ENCODE results near the gene MAPK4. TPM values are rescaled to one million over a fixed set of nuclear protein-coding genes. Genes with fewer than 3 reads are reported as not detected.
"Not testable (repeated sequence)": the region's sequence is repeated elsewhere in the genome, so short reads cannot be mapped to it uniquely, and the experiment has no call there.

Gene MAPK4
- total RNA-seq, 2 donors from 2014 or later = 1.0 to 1.6 TPM

DNA sequence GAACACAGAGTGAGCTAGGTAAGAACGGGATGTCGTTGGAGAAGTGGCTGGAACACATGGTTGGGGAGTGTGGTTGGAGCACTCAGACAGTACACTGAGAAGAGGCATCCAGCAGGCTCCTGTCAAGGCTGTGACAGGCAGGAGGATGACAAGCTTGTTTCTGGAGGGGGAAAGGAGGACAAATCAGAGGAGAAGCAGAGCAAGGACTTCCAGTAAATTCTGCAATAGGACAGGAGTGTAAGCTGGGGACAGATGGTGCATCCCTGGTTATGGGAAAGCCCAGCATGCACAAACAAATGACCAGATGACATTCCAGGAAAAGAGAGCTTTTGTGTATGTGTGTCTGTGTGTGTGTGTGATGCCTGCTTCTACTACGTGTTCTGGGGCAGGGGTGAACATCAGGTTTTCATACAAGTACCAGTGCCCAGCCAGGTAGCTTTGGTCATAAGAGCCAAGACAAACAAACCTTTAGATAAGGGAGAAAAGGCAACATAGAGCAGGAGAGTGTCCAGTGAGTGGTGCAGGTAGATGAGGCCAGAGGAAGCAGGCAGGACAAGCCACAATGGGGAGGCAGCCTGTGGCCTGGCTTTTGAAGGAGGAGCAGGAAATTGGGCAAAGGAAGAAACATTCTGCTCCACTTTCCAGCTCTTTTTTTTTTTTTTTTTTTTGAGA is 32.1 kb upstream of the MAPK4 start:
- intact Hi-C loops (cut with DNase I) = no loop called here
- DNase-seq = peak; percentile 27 to 65 (median 46)
- Histone ChIP-seq H3K4me1 (peaks cover 9% of the 10 kb centered on the region), H3K4me3 (no peak overlapping the region), H3K27ac (no peak overlapping the region), H3K9me3 (peaks cover 0 to 2% (median 0%) of the 10 kb centered on the region in 3 donors), H3K27me3 (no peaks in the 10 kb centered on the region), H3K36me3 (replicated peaks in 1 of 2; ENCODE audit: insufficient read depth in 1 of 2, low read depth in 2 of 2) (no peaks in the 10 kb centered on the region)
- TF ChIP-seq, protein P1, sequence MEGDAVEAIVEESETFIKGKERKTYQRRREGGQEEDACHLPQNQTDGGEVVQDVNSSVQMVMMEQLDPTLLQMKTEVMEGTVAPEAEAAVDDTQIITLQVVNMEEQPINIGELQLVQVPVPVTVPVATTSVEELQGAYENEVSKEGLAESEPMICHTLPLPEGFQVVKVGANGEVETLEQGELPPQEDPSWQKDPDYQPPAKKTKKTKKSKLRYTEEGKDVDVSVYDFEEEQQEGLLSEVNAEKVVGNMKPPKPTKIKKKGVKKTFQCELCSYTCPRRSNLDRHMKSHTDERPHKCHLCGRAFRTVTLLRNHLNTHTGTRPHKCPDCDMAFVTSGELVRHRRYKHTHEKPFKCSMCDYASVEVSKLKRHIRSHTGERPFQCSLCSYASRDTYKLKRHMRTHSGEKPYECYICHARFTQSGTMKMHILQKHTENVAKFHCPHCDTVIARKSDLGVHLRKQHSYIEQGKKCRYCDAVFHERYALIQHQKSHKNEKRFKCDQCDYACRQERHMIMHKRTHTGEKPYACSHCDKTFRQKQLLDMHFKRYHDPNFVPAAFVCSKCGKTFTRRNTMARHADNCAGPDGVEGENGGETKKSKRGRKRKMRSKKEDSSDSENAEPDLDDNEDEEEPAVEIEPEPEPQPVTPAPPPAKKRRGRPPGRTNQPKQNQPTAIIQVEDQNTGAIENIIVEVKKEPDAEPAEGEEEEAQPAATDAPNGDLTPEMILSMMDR (IDR thresholded peaks at IDR 0.05) = no peak
- TF ChIP-seq POLR2A (IDR thresholded peaks at IDR 0.05) = no peak
- ATAC-seq = peak; percentile 71
- WGBS, 2 donors = 65 to 69% methylated on average over 3 of the region's 3 CpGs

DNA sequence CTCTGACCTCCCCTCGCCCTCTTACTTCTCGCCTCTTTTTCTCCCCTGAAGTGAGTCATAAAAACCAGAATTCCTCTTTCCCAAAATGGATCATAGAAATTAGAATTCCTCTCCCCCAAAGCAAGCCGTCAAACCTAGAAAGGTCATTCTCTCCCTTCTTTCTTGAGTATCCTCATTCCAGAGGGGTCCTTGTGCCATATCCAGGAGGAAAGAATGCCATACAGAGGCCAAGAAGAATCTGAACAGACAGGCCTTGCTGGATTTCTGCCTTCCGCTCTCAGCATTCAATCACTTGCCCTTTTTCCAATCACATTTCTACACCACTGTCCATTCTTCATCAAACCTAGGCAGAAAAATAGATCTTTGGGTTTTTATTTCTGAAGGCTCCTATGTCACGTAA is 31.1 kb upstream of the MAPK4 start:
- H3K36me3 ChIP-seq (replicated peaks in 1 of 2; ENCODE audit: insufficient read depth in 1 of 2, low read depth in 2 of 2) = no peaks in the 10 kb centered on the region
- WGBS, 2 donors = 81 to 86% methylated on average over 5 of the region's 5 CpGs
- no peaks in the 10 kb centered on the region for H3K27me3 ChIP-seq
- TF ChIP-seq, protein P1 (IDR thresholded peaks at IDR 0.05) = no peak
- TF ChIP-seq POLR2A (IDR thresholded peaks at IDR 0.05) = no peak
- no peak overlapping the region for H3K27ac ChIP-seq
- DNase-seq (no peak), ATAC-seq (no peak)
- no peak overlapping the region for H3K4me3 ChIP-seq
- intact Hi-C loops (cut with DNase I) = no loop called here
- H3K4me1 ChIP-seq = peaks cover 9% of the 10 kb centered on the region
- peaks cover 0 to 8% (median 0%) of the 10 kb centered on the region in 3 donors for H3K9me3 ChIP-seq

DNA sequence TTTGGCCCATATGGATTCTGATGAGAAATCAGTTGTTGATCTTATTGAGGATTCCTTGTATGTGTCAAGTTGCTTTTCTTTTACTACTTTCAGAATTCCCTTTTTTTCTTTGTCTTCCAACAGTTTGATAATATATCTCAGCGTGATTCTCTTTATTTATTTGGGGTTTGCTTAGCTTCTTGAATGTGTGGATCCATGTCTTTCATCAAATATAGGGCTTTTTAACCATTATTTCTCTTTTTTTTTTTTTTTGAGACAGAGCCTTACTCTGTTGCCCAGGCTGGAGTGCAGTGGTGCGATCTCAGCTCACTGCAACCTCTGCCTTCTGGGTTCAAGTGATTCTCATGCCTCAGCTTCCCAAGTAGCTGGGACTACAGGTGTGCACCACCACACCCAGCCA is 26.1 kb upstream of the MAPK4 start:
- WGBS, 2 donors = 86 to 90% methylated on average over 2 of the region's 2 CpGs
- H3K4me3 ChIP-seq; H3K27me3 ChIP-seq; intact Hi-C loops (cut with DNase I); H3K27ac ChIP-seq; H3K36me3 ChIP-seq (replicated peaks in 1 of 2; ENCODE audit: insufficient read depth in 1 of 2, low read depth in 2 of 2); DNase-seq; H3K4me1 ChIP-seq; ATAC-seq; H3K9me3 ChIP-seq: not testable (repeated sequence)

DNA sequence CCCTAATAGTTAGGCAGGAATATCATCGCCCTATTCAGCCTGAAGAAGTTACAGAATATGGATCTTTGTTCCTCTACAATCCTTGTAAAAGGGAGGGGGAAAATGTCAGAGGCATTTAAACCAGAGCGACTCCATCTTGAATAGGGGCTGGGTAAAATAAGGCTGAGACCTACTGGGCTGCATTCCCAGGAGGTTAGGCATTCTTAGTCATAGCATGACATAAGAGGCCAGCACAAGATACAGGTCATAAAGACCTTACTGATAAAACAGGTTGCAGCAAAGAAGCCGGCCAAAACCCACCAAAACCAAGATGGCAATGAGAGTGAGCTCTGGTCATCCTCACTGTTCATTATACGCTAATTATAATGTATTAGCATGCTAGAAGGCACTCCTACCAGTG is 15.4 kb upstream of the MAPK4 start:
- H3K9me3 ChIP-seq; H3K27me3 ChIP-seq; H3K27ac ChIP-seq; intact Hi-C loops (cut with DNase I); DNase-seq; H3K36me3 ChIP-seq (replicated peaks in 1 of 2; ENCODE audit: insufficient read depth in 1 of 2, low read depth in 2 of 2); H3K4me3 ChIP-seq; ATAC-seq; H3K4me1 ChIP-seq: not testable (repeated sequence)
- 91 to 93% methylated on average over 4 of the region's 4 CpGs for WGBS, 2 donors

DNA sequence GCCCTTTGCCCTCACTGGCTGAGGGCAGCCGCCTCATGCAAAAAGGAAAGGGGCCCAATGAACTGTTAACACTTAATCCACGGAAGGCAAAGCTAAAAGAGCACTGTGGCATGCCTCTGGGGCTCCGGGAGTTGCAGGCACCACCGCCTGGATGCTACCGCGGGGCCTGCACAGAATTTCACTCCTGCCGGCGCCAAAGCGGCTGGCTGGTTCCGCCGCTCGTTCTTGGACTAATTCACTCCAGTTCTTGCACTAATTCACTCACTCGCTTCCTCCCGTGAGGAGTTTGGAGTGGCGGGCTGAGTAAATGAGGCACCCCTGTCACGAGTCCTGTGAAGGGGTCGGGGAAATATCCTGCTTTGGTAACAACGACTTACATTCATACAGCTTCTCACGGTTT is 14.0 kb upstream of the MAPK4 start:
- TF ChIP-seq POLR2A (IDR thresholded peaks at IDR 0.05) = no peak
- TF ChIP-seq, protein P1 (IDR thresholded peaks at IDR 0.05) = no peak
- Histone ChIP-seq H3K36me3 (replicated peaks in 1 of 2; ENCODE audit: insufficient read depth in 1 of 2, low read depth in 2 of 2) (no peaks in the 10 kb centered on the region), H3K9me3 (no peaks in the 10 kb centered on the region), H3K4me3 (no peak overlapping the region), H3K27me3 (no peaks in the 10 kb centered on the region), H3K27ac (no peak overlapping the region), H3K4me1 (no peaks in the 10 kb centered on the region)
- DNase-seq (no peak), ATAC-seq (no peak)
- WGBS, 2 donors = 81 to 87% methylated on average over 19 of the region's 19 CpGs
- intact Hi-C loops (cut with DNase I) = no loop called here

DNA sequence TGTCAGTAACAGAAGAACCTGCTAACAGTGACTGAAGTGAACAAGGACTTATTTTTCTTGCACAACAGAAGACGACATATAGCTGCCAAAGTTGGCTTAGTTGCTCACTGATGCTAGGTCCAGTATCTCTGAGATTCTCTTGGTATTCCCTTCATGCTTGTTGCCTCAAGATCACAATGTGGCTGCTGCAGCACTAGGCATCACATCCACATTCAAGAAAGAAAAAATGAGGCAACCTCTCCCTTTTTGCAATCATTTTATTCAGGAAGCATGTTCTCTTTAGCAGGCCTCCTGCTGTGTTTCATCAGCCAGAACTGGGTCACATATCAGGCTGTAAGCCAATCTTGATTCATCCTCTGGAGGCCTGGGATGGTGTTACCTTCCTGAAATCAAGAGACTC is 11.7 kb upstream of the MAPK4 start:
- Histone ChIP-seq H3K4me1 (no peaks in the 10 kb centered on the region), H3K36me3 (replicated peaks in 1 of 2; ENCODE audit: insufficient read depth in 1 of 2, low read depth in 2 of 2) (no peaks in the 10 kb centered on the region), H3K9me3 (no peaks in the 10 kb centered on the region), H3K27ac (no peak overlapping the region), H3K27me3 (no peaks in the 10 kb centered on the region), H3K4me3 (no peak overlapping the region)
- DNase-seq (no peak), ATAC-seq (no peak)
- 64 to 68% methylated on average over 1 of the region's 1 CpG for WGBS, 2 donors
- TF ChIP-seq POLR2A (IDR thresholded peaks at IDR 0.05) = no peak
- TF ChIP-seq, protein P1 (IDR thresholded peaks at IDR 0.05) = no peak
- intact Hi-C loops (cut with DNase I) = no loop called here

DNA sequence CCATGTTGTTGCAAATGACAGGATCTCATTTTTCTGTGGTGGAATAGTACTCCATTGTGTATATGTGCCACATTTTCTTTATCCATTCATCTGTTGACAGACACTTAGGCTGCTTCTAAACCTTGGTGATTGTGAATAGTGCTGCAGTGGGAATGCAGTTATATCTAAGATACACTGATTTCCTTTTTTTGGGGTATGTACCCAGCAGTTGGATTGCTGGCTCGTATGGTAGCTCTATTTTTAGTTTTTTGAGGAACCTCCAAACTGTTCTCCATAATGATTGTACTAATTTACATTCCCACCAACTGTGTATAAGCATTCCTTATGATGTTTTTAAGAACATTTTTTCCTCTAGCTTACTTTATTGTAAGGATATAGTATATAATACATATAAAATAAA is 8.2 kb upstream of the MAPK4 start:
- H3K9me3 ChIP-seq; H3K4me3 ChIP-seq; H3K27ac ChIP-seq; H3K4me1 ChIP-seq; DNase-seq; H3K36me3 ChIP-seq (replicated peaks in 1 of 2; ENCODE audit: insufficient read depth in 1 of 2, low read depth in 2 of 2); ATAC-seq; intact Hi-C loops (cut with DNase I); H3K27me3 ChIP-seq: not testable (repeated sequence)
- WGBS, 2 donors = 33 to 57% methylated on average over 1 of the region's 1 CpG

All from body of pancreas (tissue), 4 donors.